Mucosa of descending colon (tissue), 3 donors: Measurements from ENCODE around the gene C1QTNF4. TPM values are rescaled to one million over a fixed set of nuclear protein-coding genes. Genes with fewer than 3 reads are reported as not detected.
"Not testable (repeated sequence)": the region's sequence is repeated elsewhere in the genome, so short reads cannot be mapped to it uniquely, and the experiment has no call there.

ENCODE experiments used
- ATAC-seq: fragments of 200-7000 bp; cut with Tn5 transposase; one replicate; pipeline ENCODE4 v1.9.1; 2020; ENCODE audit warnings: mild to moderate bottlenecking, moderate library complexity
- DNase-seq, 3 donors: peaks; one replicate each; pipeline ENCODE4 v3.0.0-alpha.2; 2020
- H3K36me3 ChIP-seq: fragments of 200-600 bp; one replicate; pipeline ENCODE4 v1.8.0; 2021; ENCODE audit warnings: low read depth, mild to moderate bottlenecking
- H3K4me1 ChIP-seq: fragments of 200-600 bp; one replicate; pipeline ENCODE4 v1.8.0; 2021; ENCODE audit warnings: low read depth, mild to moderate bottlenecking
- H3K4me3 ChIP-seq: fragments of 200-600 bp; one replicate; pipeline ENCODE4 v1.8.0; 2021; ENCODE audit warnings: mild to moderate bottlenecking
- H3K9me3 ChIP-seq: fragments of 200-600 bp; one replicate; pipeline ENCODE4 v1.8.0; 2021; ENCODE audit warnings: mild to moderate bottlenecking
- intact Hi-C, 2 donors: fragments of 100-400 bp; cut with DNase I in 1 of 2; cut with micrococcal nuclease in 1 of 2; formaldehyde crosslinking; loops; one replicate each; pipeline versions ENCODE4 v1.11.0 to v1.11.1; 2022; cut with DNase I, micrococcal nuclease
- total RNA-seq, 3 donors: library from RNA; stranded (reverse); fragmentation: NEBNext Ultra II Directional in 2 of 3; extraction: Animal tissue kit (Norgen Biotek cat#: 25700) in 2 of 3; gene quantifications; one replicate each; pipeline versions ENCODE4 v1.2.1 to v1.2.4, GENCODE V29; 2021 to 2023
- TF ChIP-seq, protein P1 (sequence below): fragments of 200-600 bp; IDR thresholded peaks from one replicate; pipeline ENCODE4 v1.8.0; 2022; ENCODE audit warnings: antibody characterized with exemption, mild to moderate bottlenecking
- donor health status: DM: no; HTN: no; CAD: no; lungs with moderate emphysema.
- donor health status: DM: no; HTN: no; CAD: no.
- donor health status: DM: no; HTN: yes; CAD: no.

The C1QTNF4 gene
- total RNA-seq, 3 donors from 2014 or later = 0.17 to 3.5 (median 0.34) TPM

DNA sequence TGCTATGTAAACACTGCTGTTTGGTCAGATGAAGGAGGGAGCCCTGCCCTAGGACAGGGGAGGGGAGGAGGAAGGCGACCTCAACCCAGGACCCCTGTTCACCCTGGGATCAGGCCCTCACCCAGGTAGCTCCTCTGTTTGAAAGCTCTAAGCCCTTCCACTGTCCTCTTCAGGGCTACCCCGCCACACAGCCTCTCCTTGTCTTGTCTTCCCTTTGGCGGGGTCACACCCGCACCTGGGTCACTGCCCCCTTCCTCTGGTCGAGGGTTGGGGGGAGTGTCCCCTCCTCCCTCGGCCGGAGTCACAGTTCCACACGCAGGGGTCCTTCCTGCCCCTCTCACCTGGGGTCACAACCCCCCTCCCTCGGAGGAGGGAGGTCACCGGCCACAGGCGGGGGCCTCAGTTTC lies 29.3 kb downstream of the C1QTNF4 start:
- no peak for DNase-seq
- peak; percentile 5 for ATAC-seq
- intact Hi-C loops = no loop called here
- peak overlapping the region; percentile 72 for H3K4me3 ChIP-seq
- H3K36me3 ChIP-seq = no peaks in the 10 kb centered on the region
- H3K9me3 ChIP-seq = no peaks in the 10 kb centered on the region
- H3K4me1 ChIP-seq = peaks cover 3% of the 10 kb centered on the region
- TF ChIP-seq, protein P1, sequence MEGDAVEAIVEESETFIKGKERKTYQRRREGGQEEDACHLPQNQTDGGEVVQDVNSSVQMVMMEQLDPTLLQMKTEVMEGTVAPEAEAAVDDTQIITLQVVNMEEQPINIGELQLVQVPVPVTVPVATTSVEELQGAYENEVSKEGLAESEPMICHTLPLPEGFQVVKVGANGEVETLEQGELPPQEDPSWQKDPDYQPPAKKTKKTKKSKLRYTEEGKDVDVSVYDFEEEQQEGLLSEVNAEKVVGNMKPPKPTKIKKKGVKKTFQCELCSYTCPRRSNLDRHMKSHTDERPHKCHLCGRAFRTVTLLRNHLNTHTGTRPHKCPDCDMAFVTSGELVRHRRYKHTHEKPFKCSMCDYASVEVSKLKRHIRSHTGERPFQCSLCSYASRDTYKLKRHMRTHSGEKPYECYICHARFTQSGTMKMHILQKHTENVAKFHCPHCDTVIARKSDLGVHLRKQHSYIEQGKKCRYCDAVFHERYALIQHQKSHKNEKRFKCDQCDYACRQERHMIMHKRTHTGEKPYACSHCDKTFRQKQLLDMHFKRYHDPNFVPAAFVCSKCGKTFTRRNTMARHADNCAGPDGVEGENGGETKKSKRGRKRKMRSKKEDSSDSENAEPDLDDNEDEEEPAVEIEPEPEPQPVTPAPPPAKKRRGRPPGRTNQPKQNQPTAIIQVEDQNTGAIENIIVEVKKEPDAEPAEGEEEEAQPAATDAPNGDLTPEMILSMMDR = no peak

- not testable (repeated sequence) for ATAC-seq, H3K9me3 ChIP-seq, H3K4me3 ChIP-seq
Measured at GRCh38 chr11:47564366-47564765, 29.8 kb downstream of the C1QTNF4 start.

DNA sequence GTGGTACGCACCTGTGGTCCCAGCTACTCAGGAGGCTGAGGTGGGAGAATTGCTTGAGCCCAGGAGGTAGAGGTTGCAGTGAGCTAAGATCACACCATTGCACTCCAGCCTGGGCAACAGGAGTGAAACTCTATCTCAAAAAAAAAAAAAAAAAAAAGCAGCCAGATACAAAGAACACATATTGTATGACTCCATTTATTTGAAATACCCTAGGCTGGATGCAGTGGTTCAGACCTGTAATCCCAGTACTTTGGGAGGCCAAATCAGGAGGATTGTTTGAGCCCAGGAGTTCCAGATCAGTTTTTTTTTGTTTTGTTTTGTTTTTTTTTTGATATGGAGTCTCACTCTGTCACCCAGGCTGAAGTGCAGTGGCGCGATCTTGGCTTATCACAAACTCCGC lies 31.8 kb downstream of the C1QTNF4 start:
- ATAC-seq, intact Hi-C loops, H3K9me3 ChIP-seq, H3K4me3 ChIP-seq, DNase-seq, H3K4me1 ChIP-seq, H3K36me3 ChIP-seq: not testable (repeated sequence)

More at GRCh38 chr11:47564366-47564765, 29.8 kb downstream of the C1QTNF4 start:
- H3K36me3 ChIP-seq, H3K4me1 ChIP-seq, intact Hi-C loops, DNase-seq: not testable (repeated sequence)

- ATAC-seq = no peak
- DNase-seq = no peak
- Histone ChIP-seq H3K9me3 (no peaks in the 10 kb centered on the region), H3K36me3 (no peaks in the 10 kb centered on the region), H3K4me3 (no peak overlapping the region), H3K4me1 (no peaks in the 10 kb centered on the region)
- TF ChIP-seq, protein P1 = no peak
- intact Hi-C loops = no loop called here
Measured at GRCh38 chr11:47560426-47560825, 33.8 kb downstream of the C1QTNF4 start.

DNA sequence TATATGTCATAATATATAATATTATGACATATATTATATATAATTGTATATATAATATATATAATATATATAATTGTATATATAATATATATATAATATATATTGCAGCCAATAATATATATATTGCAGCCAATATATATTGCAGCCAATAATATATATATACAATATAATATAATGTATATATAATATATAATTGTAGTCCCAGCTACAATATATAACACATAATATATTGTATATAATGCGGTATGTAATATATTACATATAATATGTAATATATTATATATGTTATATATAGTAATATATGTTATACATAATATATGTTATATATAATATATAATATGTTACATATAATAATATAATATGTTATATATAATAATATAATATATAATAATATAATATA lies 35.5 kb downstream of the C1QTNF4 start:
- Histone ChIP-seq H3K36me3 (no peaks in the 10 kb centered on the region), H3K4me3 (no peak overlapping the region), H3K9me3 (no peaks in the 10 kb centered on the region), H3K4me1 (no peaks in the 10 kb centered on the region)
- TF ChIP-seq, protein P1 = no peak
- intact Hi-C loops = no loop called here
- DNase-seq (no peak), ATAC-seq (no peak)

DNA sequence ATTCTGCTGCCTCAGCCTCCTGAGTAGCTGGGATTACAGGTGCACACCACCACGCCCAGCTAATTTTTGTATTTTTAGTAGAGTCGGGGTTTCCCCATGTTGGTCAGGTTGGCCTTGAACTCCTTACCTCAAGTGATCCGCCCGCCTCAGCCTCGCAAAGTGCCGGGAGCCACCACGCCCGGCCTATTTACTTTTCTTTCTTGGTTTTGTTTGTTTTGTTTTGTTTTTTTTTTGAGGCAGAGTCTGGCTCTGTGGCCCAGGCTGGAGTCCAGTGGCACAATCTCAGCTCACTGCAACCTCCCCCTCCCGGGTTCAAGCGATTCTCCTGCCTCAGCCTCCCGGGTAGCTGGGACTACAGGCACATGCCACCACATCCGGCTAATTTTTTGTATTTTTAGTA lies 37.2 kb downstream of the C1QTNF4 start:
- H3K9me3 ChIP-seq, DNase-seq, intact Hi-C loops, H3K4me3 ChIP-seq, ATAC-seq, H3K4me1 ChIP-seq, H3K36me3 ChIP-seq: not testable (repeated sequence)

GRCh38 chr11:47553406-47553743 lies 40.8 kb downstream of the C1QTNF4 start:
- Histone ChIP-seq H3K9me3 (no peaks in the 10 kb centered on the region), H3K36me3 (no peaks in the 10 kb centered on the region), H3K4me1 (peaks cover 17% of the 10 kb centered on the region), H3K4me3 (peak overlapping the region; percentile 58)
- TF ChIP-seq, protein P1 = no peak
- intact Hi-C loops = no loop called here
- DNase-seq (no peak), ATAC-seq (peak; percentile 25)
